ENCODE measurements around the gene FAM171A1. TPM values are rescaled to one million over a fixed set of nuclear protein-coding genes. Genes with fewer than 3 reads are reported as not detected.
"Not testable (repeated sequence)": the region's sequence is repeated elsewhere in the genome, so short reads cannot be mapped to it uniquely, and the experiment has no call there.

The FAM171A1 gene
- 10 to 100 TPM; 11.1 to 11.7 TPM for total RNA-seq

DNA sequence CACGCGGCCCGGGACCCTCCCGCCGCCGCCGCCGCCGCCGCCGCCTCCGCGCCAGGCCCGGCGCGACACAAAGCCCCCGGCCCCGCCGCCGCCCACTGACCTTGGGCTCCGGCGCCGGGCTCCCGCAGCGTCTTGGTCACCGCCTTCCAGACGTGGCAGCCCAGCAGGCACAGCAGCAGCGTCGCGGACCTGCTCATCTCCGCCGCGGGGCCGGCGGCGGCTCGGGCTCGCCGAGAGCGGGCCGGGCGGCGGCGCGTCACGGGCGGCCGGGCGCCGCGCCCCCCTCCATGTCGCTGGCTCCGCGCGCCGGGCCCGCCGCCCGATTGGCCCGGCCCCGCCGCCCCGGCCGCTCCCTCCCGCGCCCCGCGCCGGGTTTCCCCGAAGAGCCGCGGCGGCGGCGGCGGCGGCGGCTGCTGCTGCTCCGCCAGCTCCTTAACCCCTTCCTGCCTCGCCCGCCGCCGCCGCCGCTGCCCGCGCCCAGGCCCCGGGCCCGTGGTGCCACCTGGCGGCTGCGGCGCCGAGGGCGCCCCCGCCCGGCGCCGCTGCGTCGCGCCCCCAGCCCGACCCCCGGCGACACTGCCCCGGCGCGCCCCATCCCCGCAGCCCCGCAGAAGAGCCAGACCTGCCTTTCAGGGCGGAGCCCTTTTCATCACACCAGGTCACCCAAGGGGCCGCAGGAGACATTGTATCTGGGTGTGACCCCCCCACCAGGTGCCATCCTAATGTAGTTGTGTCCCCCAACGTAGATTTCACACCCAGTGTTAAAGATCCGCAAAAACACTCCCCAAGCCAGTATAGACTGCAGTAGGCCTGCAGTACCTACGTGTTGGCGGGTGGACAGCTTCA lies at the start of gene FAM171A1:
FAM171A1 (minus strand) TSS at position 434 of the 846 bp plus-strand sequence; CDS start at position 197, 237 bp downstream.
- Mint-ChIP-seq H3K27me3 (peaks cover 62% of the 10 kb centered on the region), H3K27ac (peak within 1 kb of the TSS; percentile 64), H3K4me1 (peaks cover 13% of the 10 kb centered on the region), H3K9me3 (no peaks in the 10 kb centered on the region), H3K36me3 (ENCODE audit: low read depth) (no peaks in the 10 kb centered on the region), H3K4me3 (peak within 1 kb of the TSS; percentile 73)
- ChIA-PET POLR2A (no interaction called here), CTCF (interaction anchor here (0.5 to 0.6 kb wide), 2 partner anchors 92 to 418 kb away, joined by 3 read pairs; no protein-coding TSS in a partner anchor)
- DNase-seq: peak; percentile 73

DNA sequence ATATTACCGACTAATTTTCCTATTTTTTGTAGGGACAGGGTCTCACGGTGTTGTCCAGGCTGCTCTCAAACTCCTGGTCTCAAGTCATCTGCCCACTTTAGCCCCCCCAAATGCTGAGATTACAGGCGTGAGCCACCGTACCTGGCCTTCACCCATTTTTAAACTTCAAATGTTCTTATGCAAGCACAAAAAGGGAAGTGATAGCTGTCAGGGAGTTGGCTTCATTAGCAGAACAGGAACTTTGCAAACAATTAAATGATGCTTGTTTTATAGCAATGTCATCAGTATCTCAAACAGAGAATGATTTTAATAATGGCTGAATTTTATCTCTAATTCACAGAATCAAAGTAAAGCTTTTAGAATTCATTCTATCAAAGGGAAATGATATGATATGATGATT lies 49.8 kb upstream of the FAM171A1 start:
- CTCF ChIA-PET: no interaction called here
- POLR2A ChIA-PET: no interaction called here

DNA sequence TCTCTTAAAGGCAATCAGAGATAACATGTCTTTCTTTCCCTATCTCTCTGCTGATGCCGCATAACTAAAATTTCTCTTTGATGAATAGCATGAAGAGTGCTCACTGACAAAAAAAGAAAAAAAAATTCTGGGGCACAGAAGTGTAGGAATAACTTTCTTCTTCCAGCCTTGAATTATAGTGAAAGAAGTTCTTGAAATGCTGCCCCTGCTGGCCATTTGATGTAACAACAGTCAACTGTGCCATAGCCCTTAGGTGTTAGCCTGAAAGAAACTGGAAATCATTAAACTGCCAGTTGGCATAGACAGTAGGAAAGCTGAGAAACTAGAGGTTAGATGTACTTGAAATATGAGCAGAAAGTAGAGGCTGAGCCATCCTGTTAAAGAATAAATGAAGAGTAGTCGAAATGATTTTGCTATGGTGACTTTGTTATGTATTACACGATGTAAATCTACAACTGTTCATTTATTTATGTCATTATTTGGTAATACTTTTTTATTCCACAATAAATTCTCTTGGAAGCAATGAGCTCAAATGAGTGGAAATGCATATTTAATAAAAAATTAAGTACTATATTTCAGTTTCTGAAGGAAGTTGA lies 48.3 kb upstream of the FAM171A1 start:
- Mint-ChIP-seq H3K9me3 (peaks cover 4% of the 10 kb centered on the region), H3K4me3 (no peak overlapping the region), H3K27me3 (peaks cover 7% of the 10 kb centered on the region), H3K36me3 (ENCODE audit: low read depth) (no peaks in the 10 kb centered on the region), H3K27ac (no peak overlapping the region), H3K4me1 (no peaks in the 10 kb centered on the region)
- CTCF ChIA-PET: interaction anchor here (1.0 kb wide), 2 partner anchors 33 to 71 kb away, joined by 3 read pairs; no protein-coding TSS in a partner anchor
- POLR2A ChIA-PET: no interaction called here
- DNase-seq: peak; percentile 36

More for the DNA sequence above, 49.8 kb upstream of the FAM171A1 start:
- Mint-ChIP-seq H3K4me1 (no peaks in the 10 kb centered on the region), H3K27ac (no peak overlapping the region), H3K27me3 (peaks cover 7% of the 10 kb centered on the region), H3K4me3 (no peak overlapping the region), H3K36me3 (ENCODE audit: low read depth) (no peaks in the 10 kb centered on the region), H3K9me3 (peaks cover 2% of the 10 kb centered on the region)
- DNase-seq: no peak

DNA sequence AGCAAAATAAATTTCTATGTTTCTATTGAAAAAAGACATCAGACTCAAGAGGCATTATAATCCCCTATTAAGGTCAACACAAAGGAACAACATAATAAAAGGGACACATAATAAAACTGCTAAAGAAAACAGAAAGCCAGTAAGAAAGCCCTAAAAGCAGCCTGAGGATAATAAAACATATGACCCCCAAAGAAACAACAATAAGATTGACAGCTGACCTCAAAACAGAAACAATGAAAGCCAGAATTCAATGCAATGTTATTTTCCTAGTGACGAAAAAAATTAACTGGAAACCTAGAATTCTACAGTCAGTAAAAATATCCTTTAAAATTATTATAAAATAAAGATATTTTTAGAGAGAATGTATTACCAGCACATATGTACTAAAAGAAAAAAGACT lies 44.9 kb upstream of the FAM171A1 start:
- CTCF ChIA-PET: interaction anchor here (1.1 kb wide), 1 partner anchor 8 kb away, joined by 3 read pairs; no protein-coding TSS in a partner anchor
- Mint-ChIP-seq H3K27me3 (peaks cover 9% of the 10 kb centered on the region), H3K4me1 (no peaks in the 10 kb centered on the region), H3K4me3 (no peak overlapping the region), H3K9me3 (peaks cover 4% of the 10 kb centered on the region), H3K36me3 (ENCODE audit: low read depth) (no peaks in the 10 kb centered on the region), H3K27ac (no peak overlapping the region)
- DNase-seq: no peak
- POLR2A ChIA-PET: no interaction called here

DNA sequence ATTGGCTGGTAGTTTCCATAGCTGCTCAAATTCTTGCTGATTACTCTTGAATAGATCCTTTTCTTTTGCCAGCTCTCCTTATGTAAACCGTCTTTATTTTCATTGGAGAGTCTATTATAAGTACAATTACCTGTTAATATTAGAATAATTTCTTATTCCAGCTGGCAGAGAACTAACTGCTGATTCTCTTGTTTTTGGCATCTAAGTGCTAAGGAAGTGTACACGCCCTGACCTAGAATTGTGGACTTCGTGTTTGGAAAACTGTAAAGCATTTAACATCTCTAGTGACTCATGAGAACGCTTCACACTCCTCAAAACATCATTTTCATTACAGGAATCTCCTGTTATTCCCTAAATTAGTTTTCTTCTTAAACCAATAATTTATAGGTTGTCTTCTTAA lies 39.9 kb upstream of the FAM171A1 start:
- Mint-ChIP-seq H3K9me3 (peaks cover 2% of the 10 kb centered on the region), H3K27me3 (peaks cover 6% of the 10 kb centered on the region), H3K36me3 (ENCODE audit: low read depth) (no peaks in the 10 kb centered on the region), H3K4me1 (no peaks in the 10 kb centered on the region), H3K27ac (no peak overlapping the region), H3K4me3 (no peak overlapping the region)
- ChIA-PET POLR2A (no interaction called here), CTCF (no interaction called here)
- DNase-seq: no peak

DNA sequence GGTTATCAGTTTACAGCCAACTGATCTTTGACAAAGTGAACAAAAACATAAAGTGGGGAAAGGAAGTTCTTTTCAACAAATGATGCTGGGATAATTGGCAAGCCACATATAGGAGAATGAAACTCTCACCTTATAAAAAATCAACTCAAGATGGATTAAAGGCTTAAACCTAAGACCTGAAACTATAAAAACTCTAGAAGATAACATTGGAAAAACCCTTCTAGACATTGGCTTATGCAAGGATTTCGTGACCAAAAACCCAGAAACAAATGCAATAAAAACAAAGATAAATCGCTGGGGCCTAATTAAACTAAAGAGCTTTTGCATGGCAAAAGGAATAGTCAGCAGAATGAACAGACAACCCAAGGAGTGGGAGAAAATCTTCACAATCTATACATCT lies 38.3 kb upstream of the FAM171A1 start:
- H3K27me3 Mint-ChIP-seq; CTCF ChIA-PET; H3K36me3 Mint-ChIP-seq (ENCODE audit: low read depth); H3K4me1 Mint-ChIP-seq; DNase-seq; H3K4me3 Mint-ChIP-seq; H3K27ac Mint-ChIP-seq; POLR2A ChIA-PET; H3K9me3 Mint-ChIP-seq: not testable (repeated sequence)

DNA sequence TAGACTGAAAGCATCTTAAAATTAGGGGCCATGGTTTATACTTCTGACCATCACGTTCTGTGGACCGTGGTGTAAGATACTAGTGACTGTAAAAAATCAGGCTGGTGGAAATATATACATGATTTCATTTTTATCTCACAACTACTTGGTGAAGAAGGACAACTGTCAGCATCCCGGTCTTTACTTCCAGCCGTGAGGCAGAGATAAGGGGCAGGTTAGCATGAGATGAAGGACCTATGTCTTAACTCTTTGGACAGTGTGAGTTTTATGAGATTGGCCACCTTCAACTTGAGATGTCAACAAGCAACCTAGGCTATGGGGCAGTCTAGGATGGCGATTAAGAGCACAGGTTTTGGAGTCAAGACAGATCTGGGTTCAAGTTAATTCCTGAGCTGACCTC lies 37.5 kb upstream of the FAM171A1 start:
- no peak for DNase-seq
- Mint-ChIP-seq H3K9me3 (no peaks in the 10 kb centered on the region), H3K27ac (no peak overlapping the region), H3K4me3 (no peak overlapping the region), H3K4me1 (no peaks in the 10 kb centered on the region), H3K27me3 (peaks cover 9% of the 10 kb centered on the region), H3K36me3 (ENCODE audit: low read depth) (no peaks in the 10 kb centered on the region)
- POLR2A ChIA-PET: no interaction called here
- CTCF ChIA-PET: no interaction called here

DNA sequence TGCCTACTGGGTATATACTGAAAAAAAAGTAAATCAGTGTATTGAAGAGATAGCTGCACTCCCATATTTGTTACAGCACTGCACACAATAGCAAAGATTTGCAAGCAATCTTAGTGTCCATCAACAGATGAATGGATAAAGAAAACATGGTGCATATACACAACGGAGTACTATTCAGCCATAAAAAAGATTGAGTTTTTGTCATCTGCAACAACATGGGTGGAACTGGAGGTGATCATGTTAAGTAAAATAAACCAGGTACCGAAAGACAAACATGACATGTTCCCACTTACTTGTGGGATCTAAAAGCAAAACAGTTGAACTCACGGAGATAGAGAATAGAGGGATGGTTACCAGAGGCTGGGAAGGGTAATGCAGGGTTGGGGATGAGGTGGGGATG lies 34.2 kb upstream of the FAM171A1 start:
- Mint-ChIP-seq H3K27ac (no peak overlapping the region), H3K36me3 (ENCODE audit: low read depth) (no peaks in the 10 kb centered on the region), H3K4me3 (no peak overlapping the region), H3K4me1 (no peaks in the 10 kb centered on the region), H3K27me3 (peaks cover 12% of the 10 kb centered on the region), H3K9me3 (no peaks in the 10 kb centered on the region)
- ChIA-PET POLR2A (no interaction called here), CTCF (no interaction called here)
- DNase-seq: no peak

DNA sequence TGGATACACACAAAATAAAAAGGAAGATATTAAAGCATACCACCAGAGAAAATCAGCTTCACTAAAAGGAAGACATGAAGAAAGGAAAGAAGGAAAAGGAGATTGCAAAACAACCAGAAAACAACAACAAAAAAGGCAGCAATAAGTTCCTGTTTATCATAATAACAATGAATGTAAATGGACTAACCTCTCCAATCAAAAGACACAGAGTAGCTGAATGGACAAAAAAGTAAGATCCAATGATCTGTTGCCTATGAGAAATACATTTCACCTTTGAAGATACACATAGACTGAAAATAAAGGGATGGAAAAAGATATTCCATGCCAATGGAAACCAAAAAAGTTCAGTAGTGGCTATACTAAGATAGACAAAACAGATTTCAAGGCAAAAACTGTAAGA lies 30.3 kb upstream of the FAM171A1 start:
- Mint-ChIP-seq H3K4me1 (no peaks in the 10 kb centered on the region), H3K36me3 (ENCODE audit: low read depth) (no peaks in the 10 kb centered on the region), H3K27me3 (peaks cover 13% of the 10 kb centered on the region), H3K4me3 (no peak overlapping the region), H3K27ac (no peak overlapping the region), H3K9me3 (no peaks in the 10 kb centered on the region)
- no peak for DNase-seq
- CTCF ChIA-PET: no interaction called here
- POLR2A ChIA-PET: no interaction called here

DNA sequence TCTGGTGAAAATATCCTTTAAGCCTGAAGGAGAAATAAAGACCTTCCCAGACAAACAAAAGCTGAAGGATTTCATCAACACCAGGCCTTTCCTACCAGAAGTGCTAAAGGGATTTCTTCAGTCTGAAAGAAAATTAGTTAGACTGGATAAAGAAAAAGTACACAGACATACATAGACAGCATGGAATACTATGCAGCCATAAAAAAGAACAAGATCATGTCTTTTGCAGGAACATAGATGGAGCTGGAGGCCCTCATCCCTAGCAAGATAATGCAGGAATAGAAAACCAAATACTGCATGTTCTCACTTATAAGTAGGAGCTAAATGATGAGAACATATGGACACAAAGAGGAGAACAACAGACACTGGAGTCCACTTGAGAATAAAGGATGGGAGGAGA lies 29.4 kb upstream of the FAM171A1 start:
- DNase-seq; H3K4me3 Mint-ChIP-seq; H3K9me3 Mint-ChIP-seq; H3K36me3 Mint-ChIP-seq (ENCODE audit: low read depth); H3K4me1 Mint-ChIP-seq; CTCF ChIA-PET; POLR2A ChIA-PET; H3K27ac Mint-ChIP-seq: not testable (repeated sequence)
- H3K27me3 Mint-ChIP-seq: peaks cover 11% of the 10 kb centered on the region

DNA sequence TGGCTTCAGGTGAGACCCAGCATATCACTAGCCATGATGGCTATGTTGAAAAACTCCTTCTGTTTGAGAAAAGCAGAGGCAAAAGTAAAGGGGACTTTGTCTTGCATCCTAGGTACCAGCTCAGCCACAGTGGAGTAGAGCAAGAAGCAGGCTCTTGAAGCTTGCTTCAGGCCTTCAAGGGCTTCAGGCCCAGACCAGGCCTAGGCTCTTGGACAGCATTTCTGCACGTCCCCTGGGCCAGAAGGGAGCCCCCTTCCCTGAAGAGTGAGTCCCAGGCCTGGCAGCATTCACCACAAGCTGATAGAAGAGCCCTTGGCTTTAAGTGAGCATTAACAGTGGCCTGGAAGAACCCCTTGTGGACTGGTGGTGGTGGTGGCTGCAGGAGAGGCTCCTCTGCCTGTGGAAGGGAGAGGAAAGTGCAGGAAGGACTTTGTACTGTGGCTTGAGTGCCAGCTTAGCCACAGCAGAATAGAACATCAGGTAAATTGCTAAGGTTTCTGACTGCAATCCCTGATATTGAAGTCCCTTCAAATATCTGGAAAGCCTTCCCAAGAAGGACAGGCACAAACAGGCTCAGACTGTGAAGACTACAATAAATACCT lies 28.1 kb upstream of the FAM171A1 start:
- ChIA-PET CTCF (no interaction called here), POLR2A (no interaction called here)
- no peaks in the 10 kb centered on the region for H3K9me3 Mint-ChIP-seq
- H3K27ac Mint-ChIP-seq: no peak overlapping the region
- no peak overlapping the region for H3K4me3 Mint-ChIP-seq
- no peaks in the 10 kb centered on the region for H3K36me3 Mint-ChIP-seq (ENCODE audit: low read depth)
- H3K27me3 Mint-ChIP-seq: peaks cover 10% of the 10 kb centered on the region
- DNase-seq: no peak
- no peaks in the 10 kb centered on the region for H3K4me1 Mint-ChIP-seq

DNA sequence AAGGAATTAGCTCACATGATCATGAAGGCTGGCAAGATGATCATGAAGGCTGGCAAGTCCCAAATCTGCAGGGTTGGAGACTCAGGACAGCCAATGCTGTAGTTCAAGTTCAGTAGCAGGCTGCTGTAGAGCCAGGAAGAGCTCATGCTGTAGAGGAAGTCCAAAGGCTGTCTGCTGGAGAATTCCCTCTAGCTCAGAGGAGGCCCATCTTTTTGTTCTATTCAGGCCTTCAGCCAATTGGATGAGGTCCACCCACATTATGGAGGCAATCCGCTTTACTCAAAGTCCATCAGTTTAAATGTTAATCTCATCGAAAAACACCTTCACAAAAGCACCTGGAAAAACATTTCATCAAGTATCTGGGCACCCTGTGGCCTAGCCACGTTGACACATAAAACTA lies 24.8 kb upstream of the FAM171A1 start:
- no peaks in the 10 kb centered on the region for H3K4me1 Mint-ChIP-seq

DNA sequence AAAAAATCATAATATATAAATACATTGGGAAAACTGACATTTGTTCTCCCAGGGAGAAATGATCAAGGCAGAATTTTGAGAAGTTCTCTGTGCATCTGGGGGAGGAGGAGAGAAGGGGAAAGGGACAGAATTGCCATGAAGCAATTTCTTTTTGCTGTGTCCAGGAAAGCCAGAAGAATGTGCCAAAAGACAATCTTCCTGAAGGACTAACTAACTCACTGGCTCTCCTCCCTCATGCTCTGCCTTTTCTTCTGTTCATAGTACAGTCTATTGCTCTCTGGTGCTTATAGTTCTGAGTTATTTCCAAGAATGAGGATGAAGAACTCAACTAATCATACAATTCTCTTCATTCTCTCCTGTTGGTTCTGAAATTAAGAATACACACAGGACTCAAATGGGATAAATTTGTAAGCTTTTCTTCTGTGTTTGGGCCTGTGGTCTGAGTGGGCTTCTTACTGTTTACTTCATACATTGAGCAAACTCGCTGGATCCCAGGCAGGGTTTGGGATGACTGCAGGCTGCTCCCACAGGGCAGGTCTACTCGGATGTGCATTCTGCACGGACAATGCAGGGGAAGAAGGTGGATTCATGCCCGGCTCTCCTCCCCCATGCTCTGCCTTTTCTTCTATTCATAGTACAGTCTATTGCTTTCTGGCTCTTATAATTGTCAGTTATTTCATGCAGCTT lies 22.2 kb upstream of the FAM171A1 start:
- Mint-ChIP-seq H3K27ac (no peak overlapping the region), H3K4me3 (no peak overlapping the region), H3K27me3 (peaks cover 2% of the 10 kb centered on the region), H3K9me3 (no peaks in the 10 kb centered on the region), H3K4me1 (no peaks in the 10 kb centered on the region), H3K36me3 (ENCODE audit: low read depth) (no peaks in the 10 kb centered on the region)
- CTCF ChIA-PET: no interaction called here
- DNase-seq: no peak
- POLR2A ChIA-PET: no interaction called here

More for the DNA sequence above, 24.8 kb upstream of the FAM171A1 start:
- H3K27ac Mint-ChIP-seq: no peak overlapping the region
- no peaks in the 10 kb centered on the region for H3K36me3 Mint-ChIP-seq (ENCODE audit: low read depth)
- H3K4me3 Mint-ChIP-seq: no peak overlapping the region
- peaks cover 4% of the 10 kb centered on the region for H3K27me3 Mint-ChIP-seq
- CTCF ChIA-PET: no interaction called here
- POLR2A ChIA-PET: no interaction called here
- DNase-seq: no peak
- H3K9me3 Mint-ChIP-seq: no peaks in the 10 kb centered on the region

Measured in activated CD4-positive, alpha-beta T cell treated with anti-CD3 and anti-CD28 coated beads, Interleukin-2, amount 10 ng/mL, durations not matched to agents 7 days and 5 days (primary cell).